WTC11 (cell line): ENCODE measurements around the gene ZNF57. TPM values are rescaled to one million over a fixed set of nuclear protein-coding genes. Genes with fewer than 3 reads are reported as not detected.

ENCODE experiments used
- ATAC-seq: fragments of 200-7000 bp; cut with Tn5 transposase; 2 replicates; pipeline ENCODE4 v1.10.0; 2021; ENCODE audit warnings: mild to moderate bottlenecking, moderate library complexity
- CTCF ChIA-PET: fragments of 300-600 bp; sonication (Branson Sonifier 250); formaldehyde crosslinking; loops from one replicate; lab custom pipeline; 2021; ENCODE audit warnings: antibody characterized with exemption; lab: Charles Lee
- POLR2A ChIA-PET: fragments of 350-600 bp; sonication (Branson Sonifier 250); formaldehyde crosslinking; loops from one replicate; lab custom pipeline; 2021; ENCODE audit warnings: antibody characterized with exemption; lab: Charles Lee
- DNase-seq: peaks from one replicate; pipeline ENCODE4 v3.0.0; 2021; ENCODE audit warnings: low spot score
- H3K27ac Mint-ChIP-seq: 2 replicates; pipeline ENCODE4 v1.8.0; 2021; ENCODE audit warnings: mixed read lengths
- H3K27me3 Mint-ChIP-seq: 2 replicates; pipeline ENCODE4 v1.8.0; 2021; ENCODE audit warnings: low read depth, mild to moderate bottlenecking, moderate library complexity, mixed read lengths
- H3K36me3 Mint-ChIP-seq: 2 replicates; pipeline ENCODE4 v1.8.0; 2021; ENCODE audit warnings: mixed read lengths
- H3K4me1 Mint-ChIP-seq: 2 replicates; pipeline ENCODE4 v1.8.0; 2022; ENCODE audit warnings: mixed read lengths
- H3K4me3 Mint-ChIP-seq: 2 replicates; pipeline ENCODE4 v1.8.0; 2021; ENCODE audit warnings: mild to moderate bottlenecking, moderate library complexity, mixed read lengths
- H3K9me3 Mint-ChIP-seq: 2 replicates; pipeline ENCODE4 v1.8.0; 2021; ENCODE audit warnings: mixed read lengths
- CREB1 ChIP-seq: sonication (generic); formaldehyde crosslinking; IDR thresholded peaks from 2 replicates; pipeline ENCODE4 v1.8.0; 2023; ENCODE audit warnings: mild to moderate bottlenecking, missing genetic modification reagents
- FOXK1 ChIP-seq: sonication (generic); formaldehyde crosslinking; IDR thresholded peaks from 2 replicates; pipeline ENCODE4 v1.8.0; 2022; ENCODE audit warnings: mild to moderate bottlenecking, moderate library complexity, missing genetic modification reagents
- HMGA2 ChIP-seq: fragments of 250-450 bp; sonication (Bioruptor Pico); IDR thresholded peaks from 2 replicates; pipeline ENCODE4 v1.4.0; 2021; ENCODE audit warnings: mild to moderate bottlenecking, moderate library complexity
- JUN ChIP-seq: sonication (generic); formaldehyde crosslinking; IDR thresholded peaks from 2 replicates; pipeline ENCODE4 v1.8.0; 2023; ENCODE audit warnings: mild to moderate bottlenecking, missing genetic modification reagents
- MXD4 ChIP-seq: fragments of 250-450 bp; sonication (Bioruptor Pico); IDR thresholded peaks from 2 replicates; pipeline ENCODE4 v1.8.0; 2021; ENCODE audit warnings: mild to moderate bottlenecking, moderate library complexity, borderline replicate concordance
- NR1H2 ChIP-seq: sonication (generic); formaldehyde crosslinking; IDR thresholded peaks from 2 replicates; pipeline ENCODE4 v1.9.0; 2021; ENCODE audit warnings: mild to moderate bottlenecking, moderate library complexity, missing genetic modification reagents
- SMAD3 ChIP-seq: sonication (generic); formaldehyde crosslinking; IDR thresholded peaks from 2 replicates; pipeline ENCODE4 v1.8.0; 2022; ENCODE audit warnings: missing genetic modification reagents, mild to moderate bottlenecking, borderline replicate concordance
- SMAD4 ChIP-seq: sonication (generic); formaldehyde crosslinking; IDR thresholded peaks from 2 replicates; pipeline ENCODE4 v1.8.0; 2022; ENCODE audit warnings: mild to moderate bottlenecking, missing genetic modification reagents
- SOX15 ChIP-seq: fragments of 250-450 bp; sonication (Bioruptor Pico); IDR thresholded peaks from 2 replicates; pipeline ENCODE4 v1.9.0; 2021; ENCODE audit warnings: mild to moderate bottlenecking
- TCF7 ChIP-seq: sonication (generic); formaldehyde crosslinking; IDR thresholded peaks from 2 replicates; pipeline ENCODE4 v1.8.0; 2022; ENCODE audit warnings: mild to moderate bottlenecking, low read depth, missing genetic modification reagents, moderate library complexity
- TEAD4 ChIP-seq: sonication (generic); formaldehyde crosslinking; IDR thresholded peaks from 2 replicates; pipeline ENCODE4 v1.8.0; 2022; ENCODE audit warnings: mild to moderate bottlenecking, missing genetic modification reagents
- ZNF138 ChIP-seq: sonication (generic); formaldehyde crosslinking; conservative IDR thresholded peaks from 2 replicates; pipeline ENCODE4 v1.8.1; 2022; ENCODE audit warnings: mild to moderate bottlenecking, moderate library complexity, missing genetic modification reagents
- ZNF317 ChIP-seq: sonication (generic); formaldehyde crosslinking; IDR thresholded peaks from 2 replicates; pipeline ENCODE4 v1.8.1; 2023; ENCODE audit warnings: low read depth, mild to moderate bottlenecking, moderate library complexity, missing genetic modification reagents, borderline replicate concordance
- total RNA-seq: library from RNA; stranded (reverse); gene quantifications from 3 replicates; pipeline ENCODE4 v1.2.3, GENCODE V29; 2021
- TF ChIP-seq, protein P1 (sequence below): sonication (generic); formaldehyde crosslinking; IDR thresholded peaks from 2 replicates; pipeline ENCODE4 v1.8.1; 2022; ENCODE audit warnings: mild to moderate bottlenecking, missing genetic modification reagents, moderate library complexity, borderline replicate concordance
- TF ChIP-seq, protein P2 (sequence below): sonication (generic); formaldehyde crosslinking; IDR thresholded peaks from 2 replicates; pipeline ENCODE4 v1.8.1; 2023; ENCODE audit warnings: mild to moderate bottlenecking, missing genetic modification reagents, moderate library complexity
- TF ChIP-seq, protein P3 (sequence below): sonication (generic); formaldehyde crosslinking; IDR thresholded peaks from 2 replicates; pipeline ENCODE4 v1.8.1; 2023; ENCODE audit warnings: mild to moderate bottlenecking, missing genetic modification reagents
- TF ChIP-seq, protein P4 (sequence below): fragments of 250-450 bp; sonication (Bioruptor Pico); IDR thresholded peaks from 2 replicates; pipeline ENCODE4 v2.1.2; 2022; ENCODE audit warnings: mild to moderate bottlenecking, moderate library complexity
- TF ChIP-seq, protein P5 (sequence below): fragments of 250-450 bp; sonication (Bioruptor Pico); conservative IDR thresholded peaks from 2 replicates; pipeline ENCODE4 v1.9.0; 2021; ENCODE audit warnings: mild to moderate bottlenecking
- TF ChIP-seq, protein P6 (sequence below): sonication (generic); formaldehyde crosslinking; IDR thresholded peaks from 2 replicates; pipeline ENCODE4 v1.8.0; 2023; ENCODE audit warnings: missing genetic modification reagents
- TF ChIP-seq, protein P7 (sequence below): sonication (generic); formaldehyde crosslinking; IDR thresholded peaks from 2 replicates; pipeline ENCODE4 v1.8.0; 2022; ENCODE audit warnings: mild to moderate bottlenecking, missing genetic modification reagents
- TF ChIP-seq, protein P8 (sequence below): sonication (generic); formaldehyde crosslinking; IDR thresholded peaks from 2 replicates; pipeline ENCODE4 v1.8.0; 2022; ENCODE audit warnings: mild to moderate bottlenecking, missing genetic modification reagents

Gene ZNF57
- total RNA-seq, 1 experiment from 2014 or later = 8.9 TPM

DNA sequence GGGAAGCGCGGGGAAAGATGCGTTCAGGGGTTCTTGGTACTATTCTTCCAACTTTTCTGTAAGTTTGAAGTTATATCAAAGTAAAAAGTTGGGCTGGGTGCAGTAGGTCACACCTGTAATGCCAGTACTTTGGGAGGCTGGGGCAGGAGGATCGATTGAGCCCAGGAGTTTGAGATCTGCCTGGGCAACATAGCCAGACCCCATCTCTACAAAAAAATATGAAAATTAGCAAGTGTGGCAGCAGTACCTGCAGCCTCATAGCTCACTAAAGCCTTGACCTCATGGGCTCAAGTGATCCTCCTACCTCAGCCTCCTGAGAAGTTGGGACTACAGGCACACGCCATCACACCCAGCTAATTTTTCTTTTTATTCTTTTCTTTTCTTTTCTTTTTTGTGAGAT lies 56.4 kb downstream of the ZNF57 start (continued):
- TF ChIP-seq, protein P1, sequence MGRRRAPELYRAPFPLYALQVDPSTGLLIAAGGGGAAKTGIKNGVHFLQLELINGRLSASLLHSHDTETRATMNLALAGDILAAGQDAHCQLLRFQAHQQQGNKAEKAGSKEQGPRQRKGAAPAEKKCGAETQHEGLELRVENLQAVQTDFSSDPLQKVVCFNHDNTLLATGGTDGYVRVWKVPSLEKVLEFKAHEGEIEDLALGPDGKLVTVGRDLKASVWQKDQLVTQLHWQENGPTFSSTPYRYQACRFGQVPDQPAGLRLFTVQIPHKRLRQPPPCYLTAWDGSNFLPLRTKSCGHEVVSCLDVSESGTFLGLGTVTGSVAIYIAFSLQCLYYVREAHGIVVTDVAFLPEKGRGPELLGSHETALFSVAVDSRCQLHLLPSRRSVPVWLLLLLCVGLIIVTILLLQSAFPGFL (CRISPR knock-in tag) = no peak
- TF ChIP-seq SMAD3 (CRISPR knock-in tag) (no peak), SMAD4 (CRISPR knock-in tag) (no peak), TEAD4 (CRISPR knock-in tag) (no peak), SOX15 (no peak), NR1H2 (no peak), JUN (CRISPR knock-in tag) (no peak), TCF7 (no peak), MXD4 (CRISPR knock-in tag) (no peak), ZNF317 (CRISPR knock-in tag) (no peak)
- TF ChIP-seq, protein P2, sequence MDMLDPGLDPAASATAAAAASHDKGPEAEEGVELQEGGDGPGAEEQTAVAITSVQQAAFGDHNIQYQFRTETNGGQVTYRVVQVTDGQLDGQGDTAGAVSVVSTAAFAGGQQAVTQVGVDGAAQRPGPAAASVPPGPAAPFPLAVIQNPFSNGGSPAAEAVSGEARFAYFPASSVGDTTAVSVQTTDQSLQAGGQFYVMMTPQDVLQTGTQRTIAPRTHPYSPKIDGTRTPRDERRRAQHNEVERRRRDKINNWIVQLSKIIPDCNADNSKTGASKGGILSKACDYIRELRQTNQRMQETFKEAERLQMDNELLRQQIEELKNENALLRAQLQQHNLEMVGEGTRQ (CRISPR knock-in tag) = no peak
- TF ChIP-seq, protein P3, sequence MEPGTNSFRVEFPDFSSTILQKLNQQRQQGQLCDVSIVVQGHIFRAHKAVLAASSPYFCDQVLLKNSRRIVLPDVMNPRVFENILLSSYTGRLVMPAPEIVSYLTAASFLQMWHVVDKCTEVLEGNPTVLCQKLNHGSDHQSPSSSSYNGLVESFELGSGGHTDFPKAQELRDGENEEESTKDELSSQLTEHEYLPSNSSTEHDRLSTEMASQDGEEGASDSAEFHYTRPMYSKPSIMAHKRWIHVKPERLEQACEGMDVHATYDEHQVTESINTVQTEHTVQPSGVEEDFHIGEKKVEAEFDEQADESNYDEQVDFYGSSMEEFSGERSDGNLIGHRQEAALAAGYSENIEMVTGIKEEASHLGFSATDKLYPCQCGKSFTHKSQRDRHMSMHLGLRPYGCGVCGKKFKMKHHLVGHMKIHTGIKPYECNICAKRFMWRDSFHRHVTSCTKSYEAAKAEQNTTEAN (CRISPR knock-in tag) = no peak
- TF ChIP-seq, protein P4, sequence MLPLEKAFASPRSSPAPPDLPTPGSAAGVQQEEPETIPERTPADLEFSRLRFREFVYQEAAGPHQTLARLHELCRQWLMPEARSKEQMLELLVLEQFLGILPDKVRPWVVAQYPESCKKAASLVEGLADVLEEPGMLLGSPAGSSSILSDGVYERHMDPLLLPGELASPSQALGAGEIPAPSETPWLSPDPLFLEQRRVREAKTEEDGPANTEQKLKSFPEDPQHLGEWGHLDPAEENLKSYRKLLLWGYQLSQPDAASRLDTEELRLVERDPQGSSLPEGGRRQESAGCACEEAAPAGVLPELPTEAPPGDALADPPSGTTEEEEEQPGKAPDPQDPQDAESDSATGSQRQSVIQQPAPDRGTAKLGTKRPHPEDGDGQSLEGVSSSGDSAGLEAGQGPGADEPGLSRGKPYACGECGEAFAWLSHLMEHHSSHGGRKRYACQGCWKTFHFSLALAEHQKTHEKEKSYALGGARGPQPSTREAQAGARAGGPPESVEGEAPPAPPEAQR = no peak
- TF ChIP-seq, protein P5, sequence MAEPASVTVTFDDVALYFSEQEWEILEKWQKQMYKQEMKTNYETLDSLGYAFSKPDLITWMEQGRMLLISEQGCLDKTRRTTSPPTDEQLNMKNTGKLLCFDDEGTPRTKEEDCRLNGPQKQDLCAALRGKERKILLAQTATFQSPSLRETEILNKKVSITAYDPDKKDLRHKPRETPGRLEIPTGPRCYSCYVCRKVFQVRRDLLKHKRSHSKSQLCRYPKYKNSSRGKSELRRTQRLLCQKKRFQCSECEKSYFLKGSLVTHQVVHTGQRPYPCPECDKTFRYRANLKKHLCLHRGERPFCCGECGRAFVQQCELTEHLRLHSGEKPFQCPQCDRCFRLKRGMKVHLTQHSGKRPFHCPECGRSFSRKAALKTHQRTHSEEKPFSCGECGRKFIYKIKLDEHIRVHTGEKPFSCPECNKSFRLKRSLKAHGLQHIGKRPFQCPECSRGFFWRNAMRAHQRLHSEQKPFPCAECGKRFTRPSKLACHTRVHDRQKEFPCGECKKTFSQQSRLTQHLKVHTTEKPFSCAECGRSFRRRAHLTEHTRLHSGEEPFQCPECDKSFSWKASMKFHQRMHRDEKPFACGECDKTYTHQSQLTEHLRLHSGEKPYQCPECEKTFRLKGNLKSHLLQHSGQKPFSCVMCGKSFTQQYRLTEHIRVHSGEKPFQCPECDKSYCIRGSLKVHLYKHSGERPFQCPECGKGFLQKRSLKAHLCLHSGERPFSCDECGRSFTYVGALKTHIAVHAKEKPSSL (CRISPR knock-in tag) = no peak

DNA sequence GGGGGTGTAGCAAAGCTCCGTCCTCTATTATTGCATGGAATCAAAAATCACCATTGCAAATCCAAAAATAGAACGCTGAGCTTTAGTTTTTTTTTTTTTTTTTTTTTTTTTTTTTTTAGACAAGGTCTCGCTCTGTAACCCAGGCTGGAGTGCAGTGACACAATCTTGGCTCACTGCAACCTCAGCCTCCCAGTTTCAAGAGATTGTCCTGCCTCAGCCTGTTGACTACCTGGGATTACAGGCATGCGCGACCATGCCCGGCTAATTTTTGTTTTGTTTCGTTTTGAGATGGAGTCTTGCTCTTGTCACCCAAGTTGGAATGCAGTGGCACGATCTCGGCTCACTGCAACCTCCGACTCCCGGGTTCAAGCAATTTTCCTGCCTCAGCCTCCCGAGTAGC lies 59.4 kb downstream of the ZNF57 start:
- Mint-ChIP-seq H3K4me1 (peaks cover 2% of the 10 kb centered on the region; the same call in 1 of the 2 replicates), H3K27me3 (no peaks in the 10 kb centered on the region; the same call in 1 of the 2 replicates), H3K36me3 (no peaks in the 10 kb centered on the region), H3K9me3 (no peaks in the 10 kb centered on the region), H3K27ac (no peak overlapping the region)
- ChIA-PET POLR2A (interaction anchor here (0.6 kb wide), 1 partner anchor 140 kb away, joined by 3 read pairs; no protein-coding TSS in a partner anchor), CTCF (interaction anchor here (0.6 to 6.6 kb wide), 7 partner anchors 10 to 311 kb away, joined by 3 to 51 read pairs (median 6); no protein-coding TSS in a partner anchor)
- DNase-seq (no peak), ATAC-seq (no peak)
- TF ChIP-seq ZNF138 (CRISPR knock-in tag) (no peak), FOXK1 (CRISPR knock-in tag) (no peak), HMGA2 (CRISPR knock-in tag) (no peak), CREB1 (CRISPR knock-in tag) (no peak)
- TF ChIP-seq, protein P1 (CRISPR knock-in tag) = no peak
- TF ChIP-seq, protein P6, sequence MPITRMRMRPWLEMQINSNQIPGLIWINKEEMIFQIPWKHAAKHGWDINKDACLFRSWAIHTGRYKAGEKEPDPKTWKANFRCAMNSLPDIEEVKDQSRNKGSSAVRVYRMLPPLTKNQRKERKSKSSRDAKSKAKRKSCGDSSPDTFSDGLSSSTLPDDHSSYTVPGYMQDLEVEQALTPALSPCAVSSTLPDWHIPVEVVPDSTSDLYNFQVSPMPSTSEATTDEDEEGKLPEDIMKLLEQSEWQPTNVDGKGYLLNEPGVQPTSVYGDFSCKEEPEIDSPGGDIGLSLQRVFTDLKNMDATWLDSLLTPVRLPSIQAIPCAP = no peak
- TF ChIP-seq, protein P7, sequence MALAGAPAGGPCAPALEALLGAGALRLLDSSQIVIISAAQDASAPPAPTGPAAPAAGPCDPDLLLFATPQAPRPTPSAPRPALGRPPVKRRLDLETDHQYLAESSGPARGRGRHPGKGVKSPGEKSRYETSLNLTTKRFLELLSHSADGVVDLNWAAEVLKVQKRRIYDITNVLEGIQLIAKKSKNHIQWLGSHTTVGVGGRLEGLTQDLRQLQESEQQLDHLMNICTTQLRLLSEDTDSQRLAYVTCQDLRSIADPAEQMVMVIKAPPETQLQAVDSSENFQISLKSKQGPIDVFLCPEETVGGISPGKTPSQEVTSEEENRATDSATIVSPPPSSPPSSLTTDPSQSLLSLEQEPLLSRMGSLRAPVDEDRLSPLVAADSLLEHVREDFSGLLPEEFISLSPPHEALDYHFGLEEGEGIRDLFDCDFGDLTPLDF (CRISPR knock-in tag) = no peak
- TF ChIP-seq, protein P8, sequence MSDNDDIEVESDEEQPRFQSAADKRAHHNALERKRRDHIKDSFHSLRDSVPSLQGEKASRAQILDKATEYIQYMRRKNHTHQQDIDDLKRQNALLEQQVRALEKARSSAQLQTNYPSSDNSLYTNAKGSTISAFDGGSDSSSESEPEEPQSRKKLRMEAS (CRISPR knock-in tag) = no peak
- TF ChIP-seq, all 79 proteins: peak for 0
- no peak overlapping the region for H3K4me3 Mint-ChIP-seq
